Cardiac fibroblast (primary cell): ENCODE measurements around the gene PI4KB.
"Not testable (repeated sequence)": the region's sequence is repeated elsewhere in the genome, so short reads cannot be mapped to it uniquely, and the experiment has no call there.

Experiments used
- DNase-seq, 2 donors: peaks; one replicate each; pipeline versions ENCODE4 v3.0.0 to v3.0.0-alpha.2; 2010; ENCODE audit warnings: low read depth in 2 of 2
- H3K4me3 ChIP-seq, 2 donors: replicated peaks in 1 of 2; 1 replicate in 1 of 2; 2 replicates in 1 of 2; pipeline ENCODE4 v1.5.1; 2011; ENCODE audit warnings: low read depth in 2 of 2, low read length in 2 of 2, mild to moderate bottlenecking in 2 of 2, moderate library complexity in 1 of 2
- TF ChIP-seq, protein P1 (sequence below): IDR thresholded peaks from one replicate; pipeline ENCODE4 v1.5.1; 2011; ENCODE audit warnings: low read depth, mild to moderate bottlenecking, low read length, inconsistent platforms

PI4KB gene

DNA sequence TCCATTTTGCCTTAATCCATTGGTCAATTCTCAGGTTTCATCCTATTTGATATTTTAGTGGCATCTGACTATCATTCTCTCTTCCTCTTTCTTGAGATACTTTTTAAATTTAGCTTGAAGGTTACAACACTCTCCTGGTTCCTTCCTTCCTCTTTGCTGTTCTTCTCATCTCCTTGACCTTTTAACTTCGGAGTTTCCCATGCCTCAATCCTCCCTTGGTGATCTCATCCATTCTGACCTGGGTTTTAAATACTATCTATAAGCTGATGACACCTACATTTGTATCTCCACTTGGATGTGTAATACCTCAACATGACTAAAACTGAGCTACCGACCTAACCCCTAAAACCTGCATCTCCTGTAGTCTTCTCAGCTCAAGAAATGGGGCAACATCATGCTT is 50.0 kb downstream of the PI4KB start:
- H3K4me3 ChIP-seq: no peak overlapping the region
- DNase-seq: no peak
- TF ChIP-seq, protein P1, sequence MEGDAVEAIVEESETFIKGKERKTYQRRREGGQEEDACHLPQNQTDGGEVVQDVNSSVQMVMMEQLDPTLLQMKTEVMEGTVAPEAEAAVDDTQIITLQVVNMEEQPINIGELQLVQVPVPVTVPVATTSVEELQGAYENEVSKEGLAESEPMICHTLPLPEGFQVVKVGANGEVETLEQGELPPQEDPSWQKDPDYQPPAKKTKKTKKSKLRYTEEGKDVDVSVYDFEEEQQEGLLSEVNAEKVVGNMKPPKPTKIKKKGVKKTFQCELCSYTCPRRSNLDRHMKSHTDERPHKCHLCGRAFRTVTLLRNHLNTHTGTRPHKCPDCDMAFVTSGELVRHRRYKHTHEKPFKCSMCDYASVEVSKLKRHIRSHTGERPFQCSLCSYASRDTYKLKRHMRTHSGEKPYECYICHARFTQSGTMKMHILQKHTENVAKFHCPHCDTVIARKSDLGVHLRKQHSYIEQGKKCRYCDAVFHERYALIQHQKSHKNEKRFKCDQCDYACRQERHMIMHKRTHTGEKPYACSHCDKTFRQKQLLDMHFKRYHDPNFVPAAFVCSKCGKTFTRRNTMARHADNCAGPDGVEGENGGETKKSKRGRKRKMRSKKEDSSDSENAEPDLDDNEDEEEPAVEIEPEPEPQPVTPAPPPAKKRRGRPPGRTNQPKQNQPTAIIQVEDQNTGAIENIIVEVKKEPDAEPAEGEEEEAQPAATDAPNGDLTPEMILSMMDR: no peak

DNA sequence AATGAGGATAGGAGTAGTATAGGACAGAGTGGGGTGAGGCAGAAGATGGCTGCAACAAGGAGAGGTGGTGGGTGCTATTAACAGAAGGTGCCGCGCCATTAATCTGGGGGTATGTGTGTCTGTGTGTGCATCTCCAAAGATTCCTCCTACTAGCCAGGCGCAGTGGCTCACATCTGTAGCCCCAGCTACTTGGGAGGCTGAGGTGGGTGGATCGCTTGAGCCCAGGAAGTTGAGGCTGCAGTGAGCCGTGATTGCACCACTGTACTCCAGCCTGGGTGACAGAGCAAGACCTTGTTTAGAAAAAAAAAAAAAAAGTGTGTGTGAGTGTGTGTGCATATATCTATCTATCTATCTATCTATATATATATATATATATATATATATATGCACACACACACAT is 51.9 kb downstream of the PI4KB start:
- H3K4me3 ChIP-seq, DNase-seq: not testable (repeated sequence)

DNA sequence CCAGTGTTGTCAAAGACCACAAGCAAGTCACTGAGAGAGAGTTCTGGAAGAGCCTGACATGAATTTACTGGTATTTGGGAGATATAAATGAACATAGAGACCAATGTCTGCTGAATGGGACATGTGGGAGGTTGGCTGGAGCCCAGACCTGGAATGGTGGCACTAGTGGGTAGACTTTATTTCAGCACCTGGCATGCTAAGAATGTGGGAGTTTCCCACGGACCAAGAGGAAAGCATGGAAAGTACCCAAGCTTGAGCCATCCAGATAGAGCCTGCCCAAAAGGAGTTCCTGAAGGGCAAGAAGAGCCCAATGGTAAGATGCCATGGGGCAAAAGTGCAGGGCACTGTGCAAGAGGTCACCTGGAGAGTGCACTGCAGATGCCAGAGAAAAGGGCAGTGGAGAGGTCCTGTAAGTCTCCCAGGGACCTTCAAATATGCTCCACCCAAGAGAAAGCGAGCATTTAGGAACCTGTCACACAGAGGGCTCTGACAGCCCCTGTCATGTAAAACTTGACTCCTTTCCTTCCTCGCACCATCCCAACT is 53.2 kb downstream of the PI4KB start:
- TF ChIP-seq, protein P1: no peak
- DNase-seq: no peak
- H3K4me3 ChIP-seq: no peak overlapping the region

DNA sequence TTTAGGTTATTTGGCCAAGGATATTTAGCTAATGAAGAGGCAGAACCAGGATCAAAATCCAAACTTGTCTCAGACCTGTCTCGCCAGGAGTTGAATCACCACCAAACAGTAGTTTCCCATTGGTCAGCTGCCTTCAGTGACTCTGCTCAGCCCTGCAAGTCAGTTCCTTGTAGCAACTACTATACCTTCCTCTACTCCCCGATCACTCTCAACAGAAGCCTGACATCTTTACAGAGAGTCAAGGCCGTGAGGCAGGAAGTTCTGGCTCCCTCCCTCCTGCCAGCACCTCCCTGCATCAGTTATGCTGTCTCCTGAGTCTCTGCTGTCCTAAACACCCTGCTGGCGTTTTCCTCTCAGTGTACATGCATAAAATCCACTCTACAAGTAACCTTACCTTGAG is 59.5 kb downstream of the PI4KB start:
- TF ChIP-seq, protein P1: no peak
- H3K4me3 ChIP-seq: no peak overlapping the region
- DNase-seq: no peak

DNA sequence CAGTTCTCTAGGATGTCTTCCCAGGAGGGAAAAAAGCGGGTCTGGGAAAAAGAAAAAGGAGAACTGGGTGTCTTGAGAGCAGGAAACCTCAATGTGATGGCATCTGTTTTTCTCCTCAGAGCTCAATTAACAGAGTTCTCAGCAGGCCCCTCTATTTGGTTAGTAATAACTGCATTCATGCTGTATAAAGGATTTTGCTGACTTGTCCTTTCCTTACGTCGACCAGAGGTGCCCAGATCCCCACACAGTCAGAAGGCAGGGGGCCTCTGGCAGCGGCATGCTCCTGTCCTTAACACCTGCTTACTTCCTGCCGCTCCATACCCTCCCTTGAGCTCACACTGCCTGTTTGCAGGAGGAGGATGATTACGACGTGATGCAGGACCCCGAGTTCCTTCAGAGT is 60.4 kb downstream of the PI4KB start:
- TF ChIP-seq, protein P1: no peak
- no peak for DNase-seq
- H3K4me3 ChIP-seq: no peak overlapping the region

DNA sequence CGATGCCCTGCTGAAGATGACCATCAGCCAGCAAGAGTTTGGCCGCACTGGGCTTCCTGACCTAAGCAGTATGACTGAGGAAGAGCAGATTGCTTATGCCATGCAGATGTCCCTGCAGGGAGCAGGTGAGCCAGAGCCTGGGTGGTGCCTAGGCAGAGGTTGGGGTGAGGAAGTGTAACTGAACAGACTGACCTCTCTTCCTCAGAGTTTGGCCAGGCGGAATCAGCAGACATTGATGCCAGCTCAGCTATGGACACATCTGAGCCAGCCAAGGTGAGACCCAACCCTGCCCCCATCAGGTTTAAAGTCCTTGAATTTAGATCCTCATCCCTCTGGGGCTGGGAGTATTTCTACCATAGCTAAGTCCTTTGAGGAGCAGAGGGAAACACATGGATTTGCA is 60.9 kb downstream of the PI4KB start:
- TF ChIP-seq, protein P1: no peak

DNA sequence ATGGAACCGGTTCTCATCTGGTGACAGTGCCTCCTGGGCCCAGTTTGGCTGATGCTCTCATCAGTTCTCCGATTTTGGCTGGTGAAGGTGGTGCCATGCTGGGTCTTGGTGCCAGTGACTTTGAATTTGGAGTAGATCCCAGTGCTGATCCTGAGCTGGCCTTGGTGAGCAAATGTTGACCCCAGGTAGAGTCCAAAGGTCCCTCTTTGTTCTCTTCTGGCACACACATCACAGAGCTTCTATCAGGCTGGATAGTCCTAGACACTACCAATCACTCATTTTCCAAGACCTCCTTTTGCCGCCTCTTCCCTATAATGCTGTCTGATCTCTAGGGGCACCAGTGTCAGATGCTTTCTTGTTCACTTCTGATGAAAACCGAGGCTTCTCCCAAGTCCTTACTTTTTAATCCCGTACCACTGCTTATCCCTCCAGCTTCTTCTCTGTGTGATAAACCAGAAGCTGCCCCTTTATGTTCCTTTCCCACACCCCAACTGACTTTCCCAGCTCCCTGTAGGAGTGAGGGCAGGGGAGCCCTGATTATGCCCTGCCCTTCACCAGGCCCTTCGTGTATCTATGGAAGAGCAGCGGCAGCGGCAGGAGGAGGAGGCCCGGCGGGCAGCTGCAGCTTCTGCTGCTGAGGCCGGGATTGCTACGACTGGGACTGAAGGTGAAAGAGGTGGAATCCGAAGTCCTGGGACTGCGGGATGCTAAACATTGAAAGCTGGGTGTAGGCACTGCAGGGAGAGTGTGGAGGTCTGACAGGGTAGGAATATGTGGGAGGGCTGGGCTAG is 61.6 kb downstream of the PI4KB start:
- TF ChIP-seq, protein P1: no peak
- no peak overlapping the region for H3K4me3 ChIP-seq
- no peak for DNase-seq

More for the DNA sequence above, 60.9 kb downstream of the PI4KB start:
- no peak overlapping the region for H3K4me3 ChIP-seq
- no peak for DNase-seq
